Ovary (tissue), 9 donors: Measurements from ENCODE around the gene ALDH3B2. TPM values are rescaled to one million over a fixed set of nuclear protein-coding genes. Genes with fewer than 3 reads are reported as not detected.

Experiments
- DNase-seq, 5 donors: peaks; one replicate each; pipeline ENCODE4 v3.0.0-alpha.2; 2019 to 2020
- H3K27ac ChIP-seq, 2 donors: fragments of 200-600 bp; one replicate each; pipeline versions ENCODE4 v1.5.1 to v1.8.0; 2019 to 2022
- H3K27me3 ChIP-seq: fragments of 200-600 bp; one replicate; pipeline ENCODE4 v1.8.0; 2022
- H3K36me3 ChIP-seq: fragments of 200-600 bp; sonication (generic); one replicate; pipeline ENCODE4 v1.5.1; 2019
- H3K4me1 ChIP-seq: one replicate; pipeline ENCODE4 v1.8.1; 2013; ENCODE audit warnings: mild to moderate bottlenecking, moderate library complexity; ENCODE audit not compliant: insufficient read depth
- H3K4me3 ChIP-seq: fragments of 200-600 bp; sonication (generic); one replicate; pipeline ENCODE4 v1.5.1; 2017
- H3K9me3 ChIP-seq, 2 donors: fragments of 200-600 bp in 1 of 2; sonication (generic) in 1 of 2; one replicate each; pipeline versions ENCODE4 v1.5.1 to v1.8.1; 2013 to 2019; ENCODE audit warnings: mild to moderate bottlenecking in 1 of 2, moderate library complexity in 1 of 2
- EP300 ChIP-seq: sonication (generic); formaldehyde crosslinking; IDR thresholded peaks from one replicate; pipeline ENCODE4 v1.6.1; 2017; ENCODE audit warnings: antibody characterized with exemption
- POLR2A ChIP-seq: fragments of 450-650 bp; IDR thresholded peaks from one replicate; pipeline ENCODE4 v1.6.1; 2017; ENCODE audit warnings: antibody characterized with exemption, mild to moderate bottlenecking, moderate library complexity
- WGBS, 3 donors: extraction: QIAGEN DNeasy Blood & Tissue Kit in 1 of 3; methylation state at CpG; one replicate each; pipeline versions ENCODE4 v1.1.5 to v1.1.7; 2013 to 2017; 5-methylcytosine and 5-hydroxymethylcytosine counted together
- intact Hi-C, 4 donors: fragments of 100-400 bp; cut with DNase I; formaldehyde crosslinking; loops; one replicate each; pipeline versions ENCODE4 v1.11.0 to v1.15.1; 2022 to 2023
- polyA plus RNA-seq, 2 donors: library from polyadenylated mRNA; stranded (reverse); fragments of 200-250 nt in 1 of 2; fragments of 350-450 nt in 1 of 2; fragmentation: Illumina TruSeq in 1 of 2; extraction: RNeasy Lipid Tissue Mini Kit (QIAGEN cat#74804) in 1 of 2; gene quantifications; one replicate each; pipeline ENCODE4 v1.2.3, GENCODE V29; 2013 to 2014
- total RNA-seq, 7 donors: library from RNA; depleted of rRNA in 2 of 7; stranded (reverse); fragments of >200 nt in 2 of 7; fragmentation: NEBNext Ultra II Directional in 3 of 7; extraction: Animal tissue kit (Norgen Biotek cat#: 25700) in 3 of 7; gene quantifications; one replicate each; pipeline versions ENCODE4 v1.1.0 to v1.2.4, GENCODE V29; 2016 to 2023
- TF ChIP-seq, protein P1 (sequence below), 3 donors: fragments of 450-650 bp in 2 of 3; fragments of 200-600 bp in 1 of 3; IDR thresholded peaks; one replicate each; pipeline versions ENCODE4 v1.5.1 to v1.8.0; 2016 to 2022; ENCODE audit warnings: antibody characterized with exemption in 3 of 3, mild to moderate bottlenecking in 1 of 3
- donor health status: DM: no; HTN: no; CAD: no; lungs with moderate emphysema.
- donor health status: DM: no; HTN: no; CAD: no.
- donor health status: Bipolar disorder and iron deficiency.
- donor health status: DM: yes; HTN: yes; CAD: no.
- donor health status: DM: no; HTN: no; CAD: no.
- donor health status: DM: yes; HTN: yes; CAD: no.

Gene ALDH3B2
- total and polyA plus RNA-seq, 9 donors, result 0.15 to 0.57 (median 0.27) TPM; not detected in 5

DNA sequence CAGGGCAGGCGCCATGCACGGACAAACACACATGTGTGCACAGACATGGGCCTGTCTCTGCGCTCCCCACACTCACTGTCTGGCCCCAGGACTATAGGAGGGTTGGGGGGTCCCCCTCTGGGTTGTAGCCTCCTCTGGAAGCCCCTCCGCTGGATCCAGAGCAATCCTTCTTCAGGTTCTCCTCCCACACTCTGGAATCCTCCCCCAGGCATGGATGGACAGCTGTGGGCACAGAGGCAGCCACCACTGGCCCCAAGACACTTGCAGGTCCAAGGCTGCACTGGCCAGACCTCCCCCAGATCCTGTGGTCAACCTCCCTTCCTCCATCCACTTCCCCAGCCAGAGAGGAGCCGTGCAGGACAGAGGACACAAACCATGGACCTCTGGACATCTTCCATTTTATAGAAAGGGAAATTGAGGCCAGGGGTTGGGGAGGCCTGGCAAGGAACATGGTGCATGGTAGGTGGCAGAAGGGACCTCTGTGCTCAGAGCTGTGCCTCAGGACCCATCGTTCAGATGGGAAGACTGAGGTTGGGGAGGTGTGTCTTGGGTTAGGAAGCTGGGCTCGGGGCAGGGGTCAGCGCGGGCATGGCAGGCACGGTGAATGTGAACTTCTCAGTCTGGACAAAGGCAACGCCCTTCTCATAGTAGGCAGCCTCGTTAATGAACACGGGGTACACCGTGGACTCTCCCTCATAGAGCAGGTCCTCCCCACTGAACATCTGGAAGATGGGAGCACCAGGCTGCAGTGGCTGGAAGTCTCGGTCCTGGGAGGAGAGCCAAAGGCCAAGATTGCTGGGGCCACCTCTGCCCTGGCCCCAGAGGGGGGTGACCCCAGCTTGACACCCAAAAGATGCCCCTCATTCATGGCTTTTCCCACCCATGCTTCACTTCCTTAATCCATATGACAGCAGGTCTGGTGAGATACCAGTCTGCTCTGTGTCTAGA lies 32.0 kb downstream of the ALDH3B2 start:
- WGBS, 3 donors, result 76 to 84% (median 84%) methylated on average over 15 of the region's 15 CpGs
- Histone ChIP-seq H3K36me3 (no peaks in the 10 kb centered on the region), H3K9me3 (no peaks in the 10 kb centered on the region), H3K4me3 (no peak overlapping the region), H3K27ac (no peak overlapping the region), H3K27me3 (no peaks in the 10 kb centered on the region), H3K4me1 (no peaks in the 10 kb centered on the region)
- DNase-seq, result no peak
- intact Hi-C loops, result no loop called here
- TF ChIP-seq EP300, result no peak
- TF ChIP-seq, protein P1, sequence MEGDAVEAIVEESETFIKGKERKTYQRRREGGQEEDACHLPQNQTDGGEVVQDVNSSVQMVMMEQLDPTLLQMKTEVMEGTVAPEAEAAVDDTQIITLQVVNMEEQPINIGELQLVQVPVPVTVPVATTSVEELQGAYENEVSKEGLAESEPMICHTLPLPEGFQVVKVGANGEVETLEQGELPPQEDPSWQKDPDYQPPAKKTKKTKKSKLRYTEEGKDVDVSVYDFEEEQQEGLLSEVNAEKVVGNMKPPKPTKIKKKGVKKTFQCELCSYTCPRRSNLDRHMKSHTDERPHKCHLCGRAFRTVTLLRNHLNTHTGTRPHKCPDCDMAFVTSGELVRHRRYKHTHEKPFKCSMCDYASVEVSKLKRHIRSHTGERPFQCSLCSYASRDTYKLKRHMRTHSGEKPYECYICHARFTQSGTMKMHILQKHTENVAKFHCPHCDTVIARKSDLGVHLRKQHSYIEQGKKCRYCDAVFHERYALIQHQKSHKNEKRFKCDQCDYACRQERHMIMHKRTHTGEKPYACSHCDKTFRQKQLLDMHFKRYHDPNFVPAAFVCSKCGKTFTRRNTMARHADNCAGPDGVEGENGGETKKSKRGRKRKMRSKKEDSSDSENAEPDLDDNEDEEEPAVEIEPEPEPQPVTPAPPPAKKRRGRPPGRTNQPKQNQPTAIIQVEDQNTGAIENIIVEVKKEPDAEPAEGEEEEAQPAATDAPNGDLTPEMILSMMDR (IDR thresholded peaks at IDR 0.05), result no peak
- TF ChIP-seq POLR2A, result no peak

DNA sequence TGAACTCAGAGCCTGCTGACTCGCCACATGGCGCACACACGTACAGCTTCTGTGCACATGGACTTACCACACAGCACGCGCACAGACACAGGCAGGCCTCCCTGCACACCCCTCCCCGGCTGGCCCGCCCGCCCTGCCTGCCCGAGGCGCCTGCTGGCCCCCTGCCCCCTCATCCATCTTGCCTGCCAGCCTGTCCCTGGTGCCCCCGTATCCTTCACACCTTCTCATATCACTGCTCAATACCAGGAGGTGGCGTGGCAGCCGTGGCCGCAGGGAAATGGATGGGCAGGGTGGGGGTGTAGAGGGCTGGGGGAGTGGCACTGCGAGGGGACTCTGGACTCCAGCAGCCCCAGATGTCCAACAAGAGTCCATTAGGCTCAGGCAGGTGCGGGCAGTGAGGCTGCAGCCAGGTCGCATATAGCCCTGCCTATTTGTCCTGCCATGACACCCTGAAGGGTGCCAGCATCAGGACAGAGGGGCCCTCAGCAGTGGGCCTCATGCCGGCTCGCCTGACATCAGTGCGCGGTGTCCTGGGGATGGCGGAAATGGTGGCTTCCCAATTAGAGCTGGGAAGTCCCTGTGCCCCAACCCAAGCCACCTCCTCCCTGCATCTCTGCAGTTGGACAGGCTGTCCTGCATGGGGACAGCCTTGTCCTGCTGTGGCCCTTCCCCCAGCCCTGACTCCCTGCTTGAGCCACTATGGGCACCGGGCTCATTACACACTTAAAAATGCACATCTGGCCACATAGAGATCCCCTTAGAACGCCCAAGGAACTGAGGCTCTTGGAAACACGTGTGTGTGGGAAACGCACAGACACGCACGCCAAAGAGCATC lies 32.9 kb downstream of the ALDH3B2 start:
- no peaks in the 10 kb centered on the region for H3K27me3 ChIP-seq
- TF ChIP-seq, protein P1 (IDR thresholded peaks at IDR 0.05), result no peak
- TF ChIP-seq EP300 (no peak), POLR2A (no peak)
- H3K27ac ChIP-seq, result no peak overlapping the region
- no peak overlapping the region for H3K4me3 ChIP-seq
- WGBS, 3 donors, result 73 to 78% (median 78%) methylated on average over 28 of the region's 28 CpGs
- H3K4me1 ChIP-seq, result no peaks in the 10 kb centered on the region
- no peaks in the 10 kb centered on the region for H3K36me3 ChIP-seq
- no peaks in the 10 kb centered on the region for H3K9me3 ChIP-seq
- intact Hi-C loops, result no loop called here
- DNase-seq, result peak in 1 of 5 donors; percentile 11

DNA sequence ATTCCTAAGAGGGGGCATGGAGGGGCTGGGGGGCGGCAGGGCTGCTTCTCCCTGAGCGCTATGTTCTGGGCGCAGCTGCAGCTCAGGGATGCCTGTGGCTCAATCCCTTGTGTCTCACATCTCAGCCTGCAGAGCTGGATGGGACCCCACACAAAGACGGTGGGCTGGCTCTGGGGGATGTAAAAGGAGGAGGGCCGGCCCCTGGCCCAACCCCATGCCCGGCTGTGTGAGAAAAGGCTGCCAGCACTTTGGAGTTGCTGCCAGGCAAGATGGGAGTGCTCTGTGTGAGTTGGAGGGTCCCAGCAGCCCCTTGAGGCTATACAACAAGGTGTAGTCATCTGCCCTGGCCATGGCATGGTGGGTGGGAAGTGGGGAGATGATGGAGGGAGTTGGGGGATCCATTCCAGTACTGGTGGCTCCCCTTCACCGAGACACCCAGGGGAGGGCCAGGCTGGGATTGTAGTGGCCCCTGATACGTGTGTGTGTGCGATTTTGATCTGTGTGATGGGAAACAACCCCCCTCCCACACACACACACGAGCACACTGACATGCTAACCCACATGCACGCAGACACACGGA lies 33.6 kb downstream of the ALDH3B2 start:
- 48 to 72% (median 58%) methylated on average over 6 to 12 of the region's 12 CpGs for WGBS, 3 donors
- TF ChIP-seq POLR2A (no peak), EP300 (no peak)
- TF ChIP-seq, protein P1 (IDR thresholded peaks at IDR 0.05), result no peak
- Histone ChIP-seq H3K27ac (no peak overlapping the region), H3K27me3 (no peaks in the 10 kb centered on the region), H3K4me1 (no peaks in the 10 kb centered on the region), H3K9me3 (no peaks in the 10 kb centered on the region), H3K36me3 (no peaks in the 10 kb centered on the region), H3K4me3 (no peak overlapping the region)
- no peak for DNase-seq
- intact Hi-C loops, result no loop called here

DNA sequence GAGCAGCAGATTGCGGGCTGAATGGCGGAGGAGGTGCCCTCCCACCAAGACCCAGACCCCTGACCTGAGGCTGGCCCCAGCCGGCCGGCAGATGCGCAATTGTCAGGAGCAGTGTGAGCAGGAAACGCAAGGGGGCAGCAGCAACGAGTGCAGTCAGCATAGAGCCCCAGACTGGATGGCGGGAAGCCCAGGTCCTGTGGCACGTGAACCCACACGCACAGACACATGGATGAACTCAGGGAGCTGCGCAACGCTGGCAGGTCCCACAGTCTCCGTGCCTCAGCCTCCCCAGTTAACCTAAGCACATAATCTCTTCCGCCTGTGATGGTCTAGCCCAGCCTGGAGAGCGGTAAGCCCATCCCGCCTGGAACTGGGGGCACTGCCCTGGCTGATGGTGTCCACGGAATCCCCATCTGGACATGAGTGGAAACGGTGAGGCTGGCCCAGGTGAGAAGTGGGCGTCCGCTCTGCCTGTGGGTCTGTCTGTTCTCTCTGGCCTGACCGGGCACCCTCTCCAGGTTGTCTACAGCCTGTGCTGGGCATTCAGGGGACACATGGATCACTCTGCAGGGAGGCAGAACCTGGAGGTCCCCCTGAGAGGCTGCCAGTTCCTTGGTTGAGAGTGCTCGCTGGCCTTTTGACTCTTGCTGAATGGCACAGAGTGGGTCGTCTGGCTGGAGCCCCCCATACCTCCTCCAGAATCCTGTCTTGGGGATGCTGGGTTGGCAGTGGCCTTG lies 34.2 kb downstream of the ALDH3B2 start:
- Histone ChIP-seq H3K9me3 (no peaks in the 10 kb centered on the region), H3K27ac (no peak overlapping the region), H3K27me3 (no peaks in the 10 kb centered on the region), H3K4me3 (no peak overlapping the region), H3K36me3 (no peaks in the 10 kb centered on the region), H3K4me1 (no peaks in the 10 kb centered on the region)
- TF ChIP-seq, protein P1 (IDR thresholded peaks at IDR 0.05), result peak in 1 of 3 donors; percentile 21
- TF ChIP-seq EP300, result no peak
- TF ChIP-seq POLR2A, result no peak
- 27 to 37% (median 34%) methylated on average over 22 to 23 of the region's 23 CpGs for WGBS, 3 donors
- peak; percentile 39 to 68 (median 43) for DNase-seq
- intact Hi-C loops, result no loop called here
